Duodenal mucosa (tissue), 2 donors: ENCODE data around the gene CDT1.
A peak's percentile ranks its signal among the peaks of the same experiment; 100 is the strongest.

ENCODE experiments used
- H3K27ac ChIP-seq: one replicate; pipeline ENCODE4 v1.7.0; 2013; ENCODE audit warnings: low read depth, low read length
- H3K27me3 ChIP-seq, 2 donors: one replicate each; pipeline ENCODE4 v1.7.0; 2013; ENCODE audit warnings: low read length in 2 of 2, control low read depth in 1 of 2; ENCODE audit not compliant: insufficient read depth in 2 of 2, control insufficient read depth in 1 of 2
- H3K36me3 ChIP-seq, 2 donors: one replicate each; pipeline ENCODE4 v1.7.0; 2013; ENCODE audit warnings: low read length in 2 of 2, control low read depth in 1 of 2; ENCODE audit not compliant: insufficient read depth in 2 of 2, control insufficient read depth in 1 of 2
- H3K4me1 ChIP-seq, 2 donors: one replicate each; pipeline ENCODE4 v1.7.0; 2013; ENCODE audit warnings: low read length in 2 of 2, control low read depth in 1 of 2; ENCODE audit not compliant: insufficient read depth in 2 of 2, control insufficient read depth in 1 of 2
- H3K4me3 ChIP-seq, 2 donors: one replicate each; pipeline ENCODE4 v1.7.0; 2013; ENCODE audit warnings: low read length in 2 of 2, low read depth in 1 of 2
- H3K9ac ChIP-seq, 2 donors: one replicate each; pipeline ENCODE4 v1.7.0; 2013; ENCODE audit warnings: low read length in 2 of 2, low read depth in 1 of 2
- H3K9me3 ChIP-seq, 2 donors: one replicate each; pipeline ENCODE4 v1.7.0; 2013; ENCODE audit warnings: low read length in 2 of 2, control low read depth in 1 of 2; ENCODE audit not compliant: control insufficient read depth in 1 of 2

CDT1 gene

GRCh38 chr16:88803264-88803987 lies at the start of gene CDT1:
Gene CDT1 (plus strand): TSS chr16:88803789. CDS start chr16:88803832, 43 bp downstream.
- Histone ChIP-seq H3K4me1 (peaks cover 6 to 11% of the 10 kb centered on the region in 2 donors), H3K36me3 (peaks cover 0 to 16% of the 10 kb centered on the region in 2 donors), H3K27ac (no peak within 1 kb of the TSS), H3K4me3 (peak within 1 kb of the TSS; percentile 67 to 69), H3K27me3 (no peaks in the 10 kb centered on the region), H3K9me3 (no peaks in the 10 kb centered on the region), H3K9ac (peak within 1 kb of the TSS; percentile 51 to 64)

- no peaks in the 10 kb centered on the region for H3K9me3 ChIP-seq
- H3K4me1 ChIP-seq: peaks cover 8 to 15% of the 10 kb centered on the region in 2 donors
- H3K27me3 ChIP-seq: no peaks in the 10 kb centered on the region
- H3K9ac ChIP-seq: no peak overlapping the region
- no peak overlapping the region for H3K27ac ChIP-seq
- no peaks in the 10 kb centered on the region for H3K36me3 ChIP-seq
- H3K4me3 ChIP-seq: no peak overlapping the region
Measured at GRCh38 chr16:88754109-88754911, 49.3 kb upstream of the CDT1 start.

GRCh38 chr16:88754912-88755744 lies 48.5 kb upstream of the CDT1 start:
- H3K27ac ChIP-seq: no peak overlapping the region
- peaks cover 15 to 22% of the 10 kb centered on the region in 2 donors for H3K4me1 ChIP-seq

GRCh38 chr16:88755745-88756443 lies 47.7 kb upstream of the CDT1 start:
- H3K4me1 ChIP-seq: peaks cover 22 to 24% of the 10 kb centered on the region in 2 donors
- H3K27ac ChIP-seq: no peak overlapping the region
- no peak overlapping the region for H3K9ac ChIP-seq
- H3K9me3 ChIP-seq: no peaks in the 10 kb centered on the region
- H3K4me3 ChIP-seq: no peak overlapping the region
- no peaks in the 10 kb centered on the region for H3K36me3 ChIP-seq
- no peaks in the 10 kb centered on the region for H3K27me3 ChIP-seq

More at GRCh38 chr16:88754912-88755744, 48.5 kb upstream of the CDT1 start:
- no peaks in the 10 kb centered on the region for H3K27me3 ChIP-seq
- H3K9me3 ChIP-seq: no peaks in the 10 kb centered on the region
- H3K36me3 ChIP-seq: no peaks in the 10 kb centered on the region
- H3K9ac ChIP-seq: no peak overlapping the region
- H3K4me3 ChIP-seq: no peak overlapping the region

GRCh38 chr16:88758227-88758943 lies 45.2 kb upstream of the CDT1 start:
- H3K27me3 ChIP-seq: no peaks in the 10 kb centered on the region
- H3K27ac ChIP-seq: no peak overlapping the region
- H3K4me1 ChIP-seq: peaks cover 24 to 27% of the 10 kb centered on the region in 2 donors
- no peak overlapping the region for H3K4me3 ChIP-seq
- H3K9ac ChIP-seq: no peak overlapping the region
- H3K9me3 ChIP-seq: no peaks in the 10 kb centered on the region
- no peaks in the 10 kb centered on the region for H3K36me3 ChIP-seq

- Histone ChIP-seq H3K27ac (peak overlapping the region; percentile 26), H3K27me3 (no peaks in the 10 kb centered on the region), H3K9ac (no peak overlapping the region), H3K4me3 (no peak overlapping the region), H3K36me3 (no peaks in the 10 kb centered on the region), H3K4me1 (peaks cover 24 to 32% of the 10 kb centered on the region in 2 donors), H3K9me3 (no peaks in the 10 kb centered on the region)
Measured at GRCh38 chr16:88758944-88759244, 44.7 kb upstream of the CDT1 start.

GRCh38 chr16:88759245-88759975 lies 44.2 kb upstream of the CDT1 start:
- Histone ChIP-seq H3K4me1 (peaks cover 24 to 34% of the 10 kb centered on the region in 2 donors), H3K4me3 (no peak overlapping the region), H3K27ac (peak overlapping the region; percentile 26), H3K27me3 (no peaks in the 10 kb centered on the region), H3K36me3 (no peaks in the 10 kb centered on the region), H3K9me3 (no peaks in the 10 kb centered on the region), H3K9ac (no peak overlapping the region)

- Histone ChIP-seq H3K27ac (no peak overlapping the region), H3K9ac (peak overlapping the region in 1 of 2 donors; percentile 9), H3K36me3 (no peaks in the 10 kb centered on the region), H3K9me3 (no peaks in the 10 kb centered on the region), H3K27me3 (no peaks in the 10 kb centered on the region), H3K4me1 (peaks cover 24 to 34% of the 10 kb centered on the region in 2 donors), H3K4me3 (no peak overlapping the region)
Measured at GRCh38 chr16:88759976-88760350, 43.6 kb upstream of the CDT1 start.
